ENCODE results near the gene EREG. TPM values are rescaled to one million over a fixed set of nuclear protein-coding genes. Genes with fewer than 3 reads are reported as not detected.

The EREG gene
- total RNA-seq, 1 donor from 2014 or later, result 0.30 TPM

GRCh38 chr4:74330295-74330750 is 34.6 kb upstream of the EREG start:
- TF ChIP-seq CTCF (IDR thresholded peaks at IDR 0.05; ENCODE audit: insufficient read depth, low read depth, low read length), result no peak
- TF ChIP-seq EZH2 (IDR thresholded peaks at IDR 0.05; ENCODE audit: insufficient read depth, low read length), result no peak
- no peak overlapping the region for H3K27ac ChIP-seq (ENCODE audit: low read depth, low read length)
- H3K4me3 ChIP-seq (ENCODE audit: insufficient read depth, low read depth, low read length), result no peak overlapping the region
- H3K27me3 ChIP-seq (ENCODE audit: insufficient read depth, low read length), result no peaks in the 10 kb centered on the region
- Mint-ChIP-seq H3K4me3 (ENCODE audit: unreplicated experiment) (no peak overlapping the region), H3K4me1 (ENCODE audit: low read depth, unreplicated experiment) (no peaks in the 10 kb centered on the region), H3K36me3 (ENCODE audit: low read depth, unreplicated experiment) (peaks cover 2% of the 10 kb centered on the region), H3K9me3 (ENCODE audit: unreplicated experiment) (peaks cover 8% of the 10 kb centered on the region), H3K27ac (ENCODE audit: unreplicated experiment) (no peak overlapping the region), H3K27me3 (ENCODE audit: low read depth, unreplicated experiment) (no peaks in the 10 kb centered on the region)
- FAIRE-seq, result no peak
- no peak for DNase-seq (ENCODE audit: low read depth)
- H3K9me3 ChIP-seq (ENCODE audit: insufficient read depth, low read depth, low read length), result no peaks in the 10 kb centered on the region
- H4K20me1 ChIP-seq (ENCODE audit: insufficient read depth, low read length), result no peaks in the 10 kb centered on the region
- no peak overlapping the region for H2AFZ ChIP-seq (ENCODE audit: low read depth, low read length)
- H3K9ac ChIP-seq (ENCODE audit: low read length), result no peak overlapping the region
- no peak overlapping the region for H3K4me2 ChIP-seq (ENCODE audit: low read length)
- no peaks in the 10 kb centered on the region for H3K4me1 ChIP-seq (ENCODE audit: insufficient read depth, low read length)
- H3K36me3 ChIP-seq (ENCODE audit: insufficient read depth, low read length), result no peaks in the 10 kb centered on the region
- H3K79me2 ChIP-seq (ENCODE audit: insufficient read depth, low read length), result no peaks in the 10 kb centered on the region

DNA sequence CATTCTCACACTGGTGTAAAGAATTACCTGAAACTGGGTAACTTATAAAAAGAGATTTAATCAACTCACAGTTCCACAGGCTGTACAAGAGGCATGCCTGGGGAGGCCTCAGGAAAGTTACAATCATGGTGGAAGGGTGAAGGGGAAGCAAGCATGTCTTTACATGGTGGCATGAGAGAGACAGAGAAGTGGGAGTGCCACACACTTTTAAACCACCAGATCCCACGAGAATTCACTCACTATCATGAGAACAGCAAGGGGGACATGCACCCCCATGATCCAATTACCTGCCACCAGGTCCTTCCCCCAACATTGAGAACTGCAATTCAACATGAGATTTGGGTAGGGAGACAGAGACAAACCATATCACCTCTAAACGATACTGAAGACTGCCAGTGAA is 33.7 kb upstream of the EREG start:
- no peak overlapping the region for H3K27ac Mint-ChIP-seq (ENCODE audit: unreplicated experiment)
- Histone ChIP-seq H3K4me3 (ENCODE audit: insufficient read depth, low read depth, low read length) (no peak overlapping the region), H3K27ac (ENCODE audit: low read depth, low read length) (no peak overlapping the region), H3K9me3 (ENCODE audit: insufficient read depth, low read depth, low read length) (no peaks in the 10 kb centered on the region), H3K4me1 (ENCODE audit: insufficient read depth, low read length) (no peaks in the 10 kb centered on the region), H4K20me1 (ENCODE audit: insufficient read depth, low read length) (no peaks in the 10 kb centered on the region), H3K79me2 (ENCODE audit: insufficient read depth, low read length) (no peaks in the 10 kb centered on the region), H3K36me3 (ENCODE audit: insufficient read depth, low read length) (no peaks in the 10 kb centered on the region), H3K9ac (ENCODE audit: low read length) (no peak overlapping the region), H3K27me3 (ENCODE audit: insufficient read depth, low read length) (no peaks in the 10 kb centered on the region), H2AFZ (ENCODE audit: low read depth, low read length) (no peak overlapping the region), H3K4me2 (ENCODE audit: low read length) (no peak overlapping the region)
- FAIRE-seq (no peak), DNase-seq (ENCODE audit: low read depth) (no peak)
- TF ChIP-seq CTCF (IDR thresholded peaks at IDR 0.05; ENCODE audit: insufficient read depth, low read depth, low read length) (no peak), EZH2 (IDR thresholded peaks at IDR 0.05; ENCODE audit: insufficient read depth, low read length) (no peak)
- peaks cover 2% of the 10 kb centered on the region for H3K36me3 Mint-ChIP-seq (ENCODE audit: low read depth, unreplicated experiment)
- peaks cover 8% of the 10 kb centered on the region for H3K9me3 Mint-ChIP-seq (ENCODE audit: unreplicated experiment)
- no peaks in the 10 kb centered on the region for H3K27me3 Mint-ChIP-seq (ENCODE audit: low read depth, unreplicated experiment)
- H3K4me3 Mint-ChIP-seq (ENCODE audit: unreplicated experiment), result no peak overlapping the region
- no peaks in the 10 kb centered on the region for H3K4me1 Mint-ChIP-seq (ENCODE audit: low read depth, unreplicated experiment)

DNA sequence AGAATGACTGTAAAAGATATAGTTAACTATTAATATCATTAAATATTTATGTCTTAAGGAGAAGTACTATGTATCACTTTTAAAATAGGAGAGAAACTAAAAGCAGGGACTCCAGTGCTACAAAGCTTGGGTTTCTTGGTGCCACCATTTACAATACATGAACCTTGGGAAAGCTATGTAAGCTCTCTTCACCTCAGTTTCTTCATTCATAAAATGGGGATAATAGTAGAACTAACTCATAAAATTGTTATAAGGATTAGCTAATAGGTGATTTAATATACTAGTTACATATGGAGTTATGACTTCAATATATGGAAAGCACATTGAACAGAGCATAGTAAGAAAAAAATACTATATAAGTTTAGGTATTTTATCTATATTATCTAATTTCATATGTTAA is 33.0 kb upstream of the EREG start:
- no peak for FAIRE-seq
- no peak for DNase-seq (ENCODE audit: low read depth)
- Mint-ChIP-seq H3K27me3 (ENCODE audit: low read depth, unreplicated experiment) (no peaks in the 10 kb centered on the region), H3K36me3 (ENCODE audit: low read depth, unreplicated experiment) (peaks cover 2% of the 10 kb centered on the region), H3K4me3 (ENCODE audit: unreplicated experiment) (no peak overlapping the region), H3K27ac (ENCODE audit: unreplicated experiment) (no peak overlapping the region), H3K4me1 (ENCODE audit: low read depth, unreplicated experiment) (no peaks in the 10 kb centered on the region), H3K9me3 (ENCODE audit: unreplicated experiment) (peaks cover 8% of the 10 kb centered on the region)
- Histone ChIP-seq H3K4me1 (ENCODE audit: insufficient read depth, low read length) (no peaks in the 10 kb centered on the region), H3K4me3 (ENCODE audit: insufficient read depth, low read depth, low read length) (no peak overlapping the region), H3K9me3 (ENCODE audit: insufficient read depth, low read depth, low read length) (no peaks in the 10 kb centered on the region), H2AFZ (ENCODE audit: low read depth, low read length) (no peak overlapping the region), H3K36me3 (ENCODE audit: insufficient read depth, low read length) (no peaks in the 10 kb centered on the region), H3K4me2 (ENCODE audit: low read length) (no peak overlapping the region), H3K27me3 (ENCODE audit: insufficient read depth, low read length) (no peaks in the 10 kb centered on the region), H4K20me1 (ENCODE audit: insufficient read depth, low read length) (no peaks in the 10 kb centered on the region), H3K9ac (ENCODE audit: low read length) (no peak overlapping the region), H3K79me2 (ENCODE audit: insufficient read depth, low read length) (no peaks in the 10 kb centered on the region), H3K27ac (ENCODE audit: low read depth, low read length) (no peak overlapping the region)
- TF ChIP-seq EZH2 (IDR thresholded peaks at IDR 0.05; ENCODE audit: insufficient read depth, low read length) (no peak), CTCF (IDR thresholded peaks at IDR 0.05; ENCODE audit: insufficient read depth, low read depth, low read length) (no peak)

All from astrocyte (in vitro differentiated cells and primary cell).